HCT116 (cell line): ENCODE data around the gene PAX7. TPM values are rescaled to one million over a fixed set of nuclear protein-coding genes. Genes with fewer than 3 reads are reported as not detected.

ENCODE experiments used
- ATAC-seq: fragments of 200-7000 bp; cut with Tn5 transposase; 2 replicates; pipeline ENCODE4 v1.9.1; 2020; ENCODE audit warnings: mild to moderate bottlenecking, moderate library complexity
- BruUV-seq: library from RNA; stranded (reverse); fragments of 400-500 nt; replicated peaks from 2 replicates; lab custom pipeline; 2021; lab: Mats Ljungman, UMichigan
- CTCF ChIA-PET: fragments of 300-600 bp; sonication (Branson Sonifier 250); formaldehyde crosslinking; loops from one replicate; lab custom pipeline; 2021; ENCODE audit warnings: antibody characterized with exemption; lab: Charles Lee
- POLR2A ChIA-PET: fragments of 300-600, 350-600 bp; sonication (Branson Sonifier 250); formaldehyde crosslinking; loops from one replicate; lab custom pipeline; 2021; ENCODE audit warnings: antibody characterized with exemption; lab: Charles Lee
- RAD21 ChIA-PET, 2 experiments: fragments of 300-600 bp; sonication (Branson Sonifier 250); formaldehyde crosslinking; loops; one replicate each; lab custom pipeline; 2023; ENCODE audit warnings: low total read pairs in 2 of 2; ENCODE audit not compliant: uncharacterized antibody in 2 of 2, unreplicated experiment in 2 of 2, low non-redundant PET in 1 of 2; lab: Charles Lee
- DNase-seq: peaks from one replicate; pipeline ENCODE4 v3.0.0-alpha.2; 2010; ENCODE audit warnings: low read depth, low spot score
- H2AFZ ChIP-seq: fragments of 200-600 bp; shearing (Covaris generic), sonication (generic); 2 replicates; pipeline ENCODE4 v1.6.1; 2017; ENCODE audit warnings: low read depth, mixed run types, mixed read lengths, antibody characterized with exemption, low read length; ENCODE audit not compliant: poor library complexity, severe bottlenecking
- H3K27ac ChIP-seq: 2 replicates; pipeline ENCODE4 v1.5.1; 2012; ENCODE audit warnings: low read depth, low read length
- H3K27me3 ChIP-seq: fragments of 200-600 bp; sonication (generic); 2 replicates; pipeline ENCODE4 v1.6.1; 2016; ENCODE audit warnings: mixed run types, low read length, mixed read lengths; ENCODE audit not compliant: insufficient read depth
- H3K36me3 ChIP-seq, 2 experiments: fragments of 200-500 bp in 1 of 2; fragments of 200-600 bp in 1 of 2; sonication (Bioruptor generic) in 1 of 2; sonication (generic) in 1 of 2; 2 replicates each; pipeline versions ENCODE4 v1.5.1 to v1.6.1; 2014 to 2016; ENCODE audit warnings: low read length in 2 of 2, inconsistent platforms in 1 of 2, mixed read lengths in 1 of 2, mixed run types in 1 of 2; ENCODE audit not compliant: insufficient read depth in 2 of 2, control insufficient read depth in 1 of 2
- H3K4me1 ChIP-seq, 2 experiments: fragments of 200-600 bp in 1 of 2; sonication (generic) in 1 of 2; 2 replicates each; pipeline versions ENCODE4 v1.5.1 to v1.6.1; 2012 to 2017; ENCODE audit warnings: low read length in 2 of 2, inconsistent platforms in 1 of 2, mild to moderate bottlenecking in 1 of 2, mixed read lengths in 1 of 2, mixed run types in 1 of 2, moderate library complexity in 1 of 2; ENCODE audit not compliant: insufficient read depth in 2 of 2, control insufficient read depth in 1 of 2
- H3K4me2 ChIP-seq: fragments of 200-600 bp; sonication (generic); 2 replicates; pipeline ENCODE4 v1.6.1; 2017; ENCODE audit warnings: mixed run types, low read length, mixed read lengths
- H3K4me3 ChIP-seq, 2 experiments: fragments of 200-600 bp in 1 of 2; sonication (generic) in 1 of 2; replicated peaks in 1 of 2; 2 replicates each; pipeline ENCODE4 v1.5.1; 2011 to 2016; ENCODE audit warnings: low read length in 2 of 2, control low read depth in 1 of 2, low read depth in 1 of 2, mild to moderate bottlenecking in 1 of 2, mixed read lengths in 1 of 2, mixed run types in 1 of 2
- H3K79me2 ChIP-seq: fragments of 200-600 bp; sonication (generic); 2 replicates; pipeline ENCODE4 v1.6.1; 2017; ENCODE audit warnings: mild to moderate bottlenecking, mixed run types, low read length, moderate library complexity, mixed read lengths; ENCODE audit not compliant: insufficient read depth
- H3K9ac ChIP-seq: fragments of 200-600 bp; sonication (generic); 2 replicates; pipeline ENCODE4 v1.6.1; 2016; ENCODE audit warnings: low read length, mixed read lengths
- H3K9me2 ChIP-seq: fragments of 200-600 bp; sonication (generic), shearing (Covaris generic); 2 replicates; pipeline ENCODE4 v1.6.1; 2017; ENCODE audit warnings: mixed run types, mild to moderate bottlenecking, moderate library complexity; ENCODE audit not compliant: insufficient read depth
- H3K9me3 ChIP-seq, 2 experiments: fragments of 200-500 bp in 1 of 2; fragments of 200-600 bp in 1 of 2; sonication (Bioruptor generic) in 1 of 2; sonication (generic) in 1 of 2; 2 replicates each; pipeline ENCODE4 v1.6.1; 2014 to 2017; ENCODE audit warnings: low read length in 2 of 2, mixed read lengths in 2 of 2, inconsistent platforms in 1 of 2, low read depth in 1 of 2, mild to moderate bottlenecking in 1 of 2, mixed run types in 1 of 2, moderate library complexity in 1 of 2; ENCODE audit not compliant: control insufficient read depth in 1 of 2, insufficient read depth in 1 of 2
- H4K20me1 ChIP-seq: fragments of 200-600 bp; sonication (generic), shearing (Covaris generic); 2 replicates; pipeline ENCODE4 v1.6.1; 2017; ENCODE audit warnings: mixed run types, mild to moderate bottlenecking, moderate library complexity; ENCODE audit not compliant: insufficient read depth
- CBX3 ChIP-seq: IDR thresholded peaks from 2 replicates; pipeline ENCODE4 v1.6.1; 2012; ENCODE audit warnings: low read depth
- CTCF ChIP-seq, 3 experiments: fragments of 200-600 bp in 1 of 3; sonication (generic) in 1 of 3; IDR thresholded peaks in 2 of 3; conservative IDR thresholded peaks in 1 of 3; 2 replicates each; pipeline ENCODE4 v1.5.1; 2012 to 2017; ENCODE audit warnings: low read depth in 2 of 3, low read length in 2 of 3, antibody characterized with exemption in 1 of 3, borderline replicate concordance in 1 of 3, control low read depth in 1 of 3, mild to moderate bottlenecking in 1 of 3, mixed read lengths in 1 of 3, mixed run types in 1 of 3, moderate library complexity in 1 of 3; ENCODE audit not compliant: insufficient read depth in 1 of 3
- EGR1 ChIP-seq: IDR thresholded peaks from 2 replicates; pipeline ENCODE4 v1.6.1; 2012; ENCODE audit warnings: low read depth
- EZH2 ChIP-seq: fragments of 200-600 bp; sonication (generic); IDR thresholded peaks from 2 replicates; pipeline ENCODE4 v1.6.1; 2017; ENCODE audit warnings: antibody characterized with exemption, mixed run types
- EZH2phosphoT487 ChIP-seq: fragments of 200-600 bp; IDR thresholded peaks from 2 replicates; pipeline ENCODE4 v1.6.1; 2018; ENCODE audit warnings: antibody characterized with exemption, borderline replicate concordance
- FOSL1 ChIP-seq: IDR thresholded peaks from 2 replicates; pipeline ENCODE4 v1.6.1; 2012; ENCODE audit warnings: low read depth
- SIN3A ChIP-seq: IDR thresholded peaks from 2 replicates; pipeline ENCODE4 v1.6.1; 2012; ENCODE audit warnings: low read depth
- SRF ChIP-seq: IDR thresholded peaks from 2 replicates; pipeline ENCODE4 v1.6.1; 2012; ENCODE audit warnings: low read depth
- TCF7L2 ChIP-seq: IDR thresholded peaks from 2 replicates; pipeline ENCODE4 v1.7.0; 2011; ENCODE audit warnings: borderline replicate concordance, inconsistent platforms; ENCODE audit not compliant: insufficient read depth, insufficient read length; ENCODE audit errors: extremely low read depth
- YY1 ChIP-seq: IDR thresholded peaks from 2 replicates; pipeline ENCODE4 v1.6.1; 2011; ENCODE audit warnings: low read length, low read depth, moderate library complexity, mild to moderate bottlenecking; ENCODE audit not compliant: insufficient replicate concordance; ENCODE audit errors: extremely low read depth
- intact Hi-C: fragments of 100-400 bp; cut with micrococcal nuclease; formaldehyde crosslinking; loops from 2 replicates; pipeline ENCODE4 v1.10.0; 2022
- total RNA-seq: library from RNA; stranded (reverse); gene quantifications from one replicate; pipeline ENCODE4 v1.2.1, GENCODE V29; 2021; ENCODE audit not compliant: unreplicated experiment
- TF ChIP-seq, protein P1 (sequence below): IDR thresholded peaks from 2 replicates; pipeline ENCODE4 v1.6.1; 2012
- TF ChIP-seq, protein P2 (sequence below): IDR thresholded peaks from 2 replicates; pipeline ENCODE4 v1.6.1; 2012; ENCODE audit warnings: low read depth
- TF ChIP-seq, protein P3 (sequence below): IDR thresholded peaks from 2 replicates; pipeline ENCODE4 v1.6.1; 2011; ENCODE audit warnings: mild to moderate bottlenecking, low read length, moderate library complexity; ENCODE audit not compliant: insufficient replicate concordance; ENCODE audit errors: extremely low read depth

PAX7 gene
- total RNA-seq, 1 experiment from 2014 or later, result not detected

- H3K4me1 ChIP-seq, result peaks cover under 1 to 10% of the 10 kb centered on the region in 2 experiments; a peak in 3 of 4 replicates
- CTCF ChIA-PET, result interaction anchor here (0.9 kb wide), 1 partner anchor 42 kb away, joined by 3 read pairs; no protein-coding TSS in a partner anchor
- TF ChIP-seq CBX3, result no peak
- TF ChIP-seq EZH2, result no peak
- TF ChIP-seq FOSL1, result no peak
- TF ChIP-seq, protein P1, sequence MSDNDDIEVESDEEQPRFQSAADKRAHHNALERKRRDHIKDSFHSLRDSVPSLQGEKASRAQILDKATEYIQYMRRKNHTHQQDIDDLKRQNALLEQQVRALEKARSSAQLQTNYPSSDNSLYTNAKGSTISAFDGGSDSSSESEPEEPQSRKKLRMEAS, result no peak
- TF ChIP-seq, protein P2, sequence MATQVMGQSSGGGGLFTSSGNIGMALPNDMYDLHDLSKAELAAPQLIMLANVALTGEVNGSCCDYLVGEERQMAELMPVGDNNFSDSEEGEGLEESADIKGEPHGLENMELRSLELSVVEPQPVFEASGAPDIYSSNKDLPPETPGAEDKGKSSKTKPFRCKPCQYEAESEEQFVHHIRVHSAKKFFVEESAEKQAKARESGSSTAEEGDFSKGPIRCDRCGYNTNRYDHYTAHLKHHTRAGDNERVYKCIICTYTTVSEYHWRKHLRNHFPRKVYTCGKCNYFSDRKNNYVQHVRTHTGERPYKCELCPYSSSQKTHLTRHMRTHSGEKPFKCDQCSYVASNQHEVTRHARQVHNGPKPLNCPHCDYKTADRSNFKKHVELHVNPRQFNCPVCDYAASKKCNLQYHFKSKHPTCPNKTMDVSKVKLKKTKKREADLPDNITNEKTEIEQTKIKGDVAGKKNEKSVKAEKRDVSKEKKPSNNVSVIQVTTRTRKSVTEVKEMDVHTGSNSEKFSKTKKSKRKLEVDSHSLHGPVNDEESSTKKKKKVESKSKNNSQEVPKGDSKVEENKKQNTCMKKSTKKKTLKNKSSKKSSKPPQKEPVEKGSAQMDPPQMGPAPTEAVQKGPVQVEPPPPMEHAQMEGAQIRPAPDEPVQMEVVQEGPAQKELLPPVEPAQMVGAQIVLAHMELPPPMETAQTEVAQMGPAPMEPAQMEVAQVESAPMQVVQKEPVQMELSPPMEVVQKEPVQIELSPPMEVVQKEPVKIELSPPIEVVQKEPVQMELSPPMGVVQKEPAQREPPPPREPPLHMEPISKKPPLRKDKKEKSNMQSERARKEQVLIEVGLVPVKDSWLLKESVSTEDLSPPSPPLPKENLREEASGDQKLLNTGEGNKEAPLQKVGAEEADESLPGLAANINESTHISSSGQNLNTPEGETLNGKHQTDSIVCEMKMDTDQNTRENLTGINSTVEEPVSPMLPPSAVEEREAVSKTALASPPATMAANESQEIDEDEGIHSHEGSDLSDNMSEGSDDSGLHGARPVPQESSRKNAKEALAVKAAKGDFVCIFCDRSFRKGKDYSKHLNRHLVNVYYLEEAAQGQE, result no peak
- TF ChIP-seq, protein P3, sequence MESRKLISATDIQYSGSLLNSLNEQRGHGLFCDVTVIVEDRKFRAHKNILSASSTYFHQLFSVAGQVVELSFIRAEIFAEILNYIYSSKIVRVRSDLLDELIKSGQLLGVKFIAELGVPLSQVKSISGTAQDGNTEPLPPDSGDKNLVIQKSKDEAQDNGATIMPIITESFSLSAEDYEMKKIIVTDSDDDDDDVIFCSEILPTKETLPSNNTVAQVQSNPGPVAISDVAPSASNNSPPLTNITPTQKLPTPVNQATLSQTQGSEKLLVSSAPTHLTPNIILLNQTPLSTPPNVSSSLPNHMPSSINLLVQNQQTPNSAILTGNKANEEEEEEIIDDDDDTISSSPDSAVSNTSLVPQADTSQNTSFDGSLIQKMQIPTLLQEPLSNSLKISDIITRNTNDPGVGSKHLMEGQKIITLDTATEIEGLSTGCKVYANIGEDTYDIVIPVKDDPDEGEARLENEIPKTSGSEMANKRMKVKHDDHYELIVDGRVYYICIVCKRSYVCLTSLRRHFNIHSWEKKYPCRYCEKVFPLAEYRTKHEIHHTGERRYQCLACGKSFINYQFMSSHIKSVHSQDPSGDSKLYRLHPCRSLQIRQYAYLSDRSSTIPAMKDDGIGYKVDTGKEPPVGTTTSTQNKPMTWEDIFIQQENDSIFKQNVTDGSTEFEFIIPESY, result no peak
- no peak for TF ChIP-seq TCF7L2
- TF ChIP-seq EZH2phosphoT487, result no peak
- TF ChIP-seq CTCF (IDR thresholded peaks at IDR 0.05 in 2 of 3, conservative IDR thresholded peaks at IDR 0.05 in 1 of 3; ENCODE audit: borderline replicate concordance in 1 of 3, insufficient read depth in 1 of 3, low read depth in 2 of 3, low read length in 2 of 3), result no peak
- TF ChIP-seq SRF, result no peak
- no peak for TF ChIP-seq YY1
- TF ChIP-seq EGR1, result no peak
- TF ChIP-seq SIN3A, result no peak
- TF ChIP-seq, all 23 proteins: peak for 0
- H3K4me3 ChIP-seq, result no peak overlapping the region
- no peak overlapping the region for H3K4me2 ChIP-seq
- intact Hi-C loops, result no loop called here
- ChIA-PET RAD21 (no interaction called here), POLR2A (no interaction called here)
- H2AFZ ChIP-seq, result no peak overlapping the region
- no peaks in the 10 kb centered on the region for H3K9me2 ChIP-seq
- H3K27me3 ChIP-seq, result peaks cover 59% of the 10 kb centered on the region
- no peaks in the 10 kb centered on the region for H3K36me3 ChIP-seq
- no peaks in the 10 kb centered on the region for H3K9me3 ChIP-seq
- ATAC-seq (no peak), DNase-seq (no peak)
- H3K79me2 ChIP-seq, result no peaks in the 10 kb centered on the region
- no peaks in the 10 kb centered on the region for H4K20me1 ChIP-seq
- no TSS peak for BruUV-seq
- no peak overlapping the region for H3K9ac ChIP-seq
- H3K27ac ChIP-seq, result no peak overlapping the region
Observed at GRCh38 chr1:18638835-18639364, 8.3 kb downstream of the PAX7 start.
